GM18508 (cell line): Measurements from ENCODE around the gene PVRIG.
"Not testable (repeated sequence)": the region's sequence is repeated elsewhere in the genome, so short reads cannot be mapped to it uniquely, and the experiment has no call there.

Experiments used
- ATAC-seq: cut with Tn5 transposase; IDR thresholded peaks from one replicate; pipeline ENCODE4 v1.9.1; 2021; ENCODE audit warnings: moderate number of reproducible peaks; ENCODE audit not compliant: insufficient read depth, unreplicated experiment

PVRIG gene

DNA sequence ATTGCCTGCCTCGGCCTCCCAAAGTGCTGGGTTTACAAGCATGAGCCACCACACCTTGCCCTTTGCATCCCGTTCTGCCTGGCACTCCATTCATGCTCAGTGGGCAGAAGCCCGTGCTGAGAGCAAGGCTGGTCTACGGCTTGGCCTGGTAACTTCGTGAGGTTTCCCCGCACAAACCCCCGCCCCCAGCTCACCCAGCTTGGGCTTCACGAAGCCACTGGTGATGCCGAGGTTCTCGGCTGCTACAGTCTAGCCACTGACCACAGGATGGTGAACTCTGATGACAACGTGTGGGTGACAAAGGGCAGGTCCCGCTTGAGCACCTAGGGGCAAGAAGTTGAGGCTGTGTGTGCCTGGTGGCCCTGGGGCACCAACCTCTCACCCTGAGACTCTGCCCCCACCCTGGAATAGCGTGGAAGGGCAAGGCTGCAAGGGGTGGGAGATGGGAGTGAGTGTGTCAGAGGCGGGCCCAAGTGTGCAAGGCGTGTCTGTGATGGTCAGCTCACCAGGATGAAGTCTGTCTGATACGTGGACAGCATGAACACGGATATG, 3.7 kb downstream of the PVRIG start:
- not testable (repeated sequence) for ATAC-seq

DNA sequence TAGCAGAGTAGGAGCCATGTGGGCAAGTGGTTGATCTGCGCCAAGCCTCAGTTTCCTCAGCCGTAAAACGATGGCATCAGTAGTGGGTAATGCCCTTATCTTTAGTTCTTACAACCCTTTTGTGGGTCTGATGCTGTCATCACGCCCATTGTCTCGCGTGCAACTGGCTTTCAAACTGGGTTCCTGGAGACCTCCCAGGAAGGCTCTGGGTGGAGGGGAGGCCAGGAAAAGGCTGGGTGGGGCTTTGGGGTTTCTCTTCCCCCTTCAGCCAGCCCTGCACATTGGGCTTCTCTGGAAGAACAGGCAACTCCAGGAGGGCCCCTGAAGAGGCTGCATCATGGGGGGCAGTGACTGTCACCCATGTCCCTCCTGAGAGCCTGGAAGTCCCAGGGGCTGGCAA, 5.1 kb downstream of the PVRIG start:
- not testable (repeated sequence) for ATAC-seq

GRCh38 chr7:100234660-100235317, 15.0 kb downstream of the PVRIG start:
- ATAC-seq = not testable (repeated sequence)

GRCh38 chr7:100239975-100240374, 20.2 kb downstream of the PVRIG start:
- ATAC-seq = not testable (repeated sequence)

GRCh38 chr7:100243385-100243784, 23.6 kb downstream of the PVRIG start:
- ATAC-seq = not testable (repeated sequence)

DNA sequence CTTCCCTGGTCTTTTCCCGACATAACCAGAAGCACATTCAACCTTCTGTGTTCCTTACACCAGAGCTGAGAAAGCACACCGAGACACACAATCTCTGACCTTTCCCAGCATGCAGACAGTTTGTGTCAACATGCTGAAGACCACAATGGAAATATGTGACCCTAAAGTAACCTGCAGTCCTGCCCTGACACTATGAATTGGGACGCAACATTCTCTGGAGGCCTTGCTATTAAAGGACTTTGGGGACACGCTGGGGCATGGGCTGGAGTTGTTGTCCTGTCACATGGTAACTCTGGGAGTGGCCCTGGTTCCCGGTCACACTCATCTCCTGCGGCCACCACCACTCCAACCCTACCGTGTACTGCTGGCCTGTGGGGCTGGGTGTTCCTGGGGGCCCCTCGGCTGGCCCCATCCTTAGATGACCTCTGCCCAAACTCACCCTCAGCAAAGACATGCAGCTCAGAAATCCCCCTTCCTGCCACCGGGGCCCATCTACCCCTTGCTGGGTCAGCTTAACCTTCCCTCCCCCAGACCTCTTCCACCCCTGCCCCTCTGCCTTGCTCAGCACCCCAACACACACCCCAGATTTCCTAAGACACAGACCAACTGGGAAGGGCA, 25.3 kb downstream of the PVRIG start:
- not testable (repeated sequence) for ATAC-seq

GRCh38 chr7:100246121-100246864, 26.5 kb downstream of the PVRIG start:
- ATAC-seq = not testable (repeated sequence)

- ATAC-seq = not testable (repeated sequence)
These were observed 27.1 kb downstream of the PVRIG start for GRCh38 chr7:100246865-100247137.

DNA sequence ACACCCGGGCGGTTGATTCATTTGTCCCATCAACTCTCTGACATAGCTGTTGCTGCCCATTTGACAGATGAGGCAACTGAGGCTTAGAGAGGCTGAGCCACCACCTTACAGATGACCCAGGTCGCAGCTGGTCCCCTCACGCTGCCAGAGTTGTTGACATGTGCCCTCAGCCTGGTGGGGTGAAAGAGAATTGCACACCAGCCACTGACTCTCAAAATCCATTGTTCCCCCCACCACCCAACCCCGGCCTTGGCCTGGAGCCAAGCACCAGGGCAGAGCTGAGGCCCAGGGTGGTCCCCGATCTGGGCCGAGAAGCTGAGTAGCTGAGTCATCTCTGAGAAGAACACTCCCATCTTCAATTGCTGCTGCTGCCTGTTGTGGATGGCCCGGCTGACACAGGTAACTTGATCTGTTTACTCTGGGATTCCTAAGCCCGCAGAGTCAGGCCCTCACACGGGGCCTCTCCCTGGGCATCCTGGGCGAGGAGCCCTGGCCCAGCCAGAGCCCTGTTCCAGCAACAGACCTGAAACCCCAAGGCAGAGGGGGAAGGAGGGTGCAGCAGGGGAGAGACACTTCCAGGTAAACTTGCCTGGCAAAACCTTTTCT, 27.5 kb downstream of the PVRIG start:
- no peak for ATAC-seq

- no peak for ATAC-seq
These were observed 28.7 kb downstream of the PVRIG start for GRCh38 chr7:100248483-100248882.

GRCh38 chr7:100257017-100257416, 37.3 kb downstream of the PVRIG start:
- no peak for ATAC-seq

- ATAC-seq = not testable (repeated sequence)
These were observed 40.2 kb downstream of the PVRIG start for GRCh38 chr7:100259984-100260383.

DNA sequence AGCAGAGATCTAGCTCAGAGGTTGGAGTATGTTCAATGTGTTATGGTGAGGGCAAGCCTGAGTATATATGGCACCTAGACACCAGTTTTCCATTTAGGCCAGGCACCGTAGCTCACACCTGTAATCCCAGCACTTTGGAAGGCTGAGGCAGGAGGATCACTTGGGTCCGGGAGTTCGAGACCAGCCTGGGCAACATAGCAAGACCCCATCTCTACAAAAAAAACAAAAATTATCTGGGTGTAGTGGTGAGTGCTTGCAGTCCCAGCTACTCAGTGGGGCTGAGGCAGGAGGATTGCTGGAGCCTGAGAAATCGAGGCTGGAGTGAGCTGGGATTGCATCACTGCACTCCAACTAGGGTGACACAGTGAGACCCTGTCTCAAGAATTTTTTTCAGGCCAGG, 43.1 kb downstream of the PVRIG start:
- not testable (repeated sequence) for ATAC-seq

- ATAC-seq = not testable (repeated sequence)
These were observed 44.5 kb downstream of the PVRIG start for GRCh38 chr7:100264223-100264622.

DNA sequence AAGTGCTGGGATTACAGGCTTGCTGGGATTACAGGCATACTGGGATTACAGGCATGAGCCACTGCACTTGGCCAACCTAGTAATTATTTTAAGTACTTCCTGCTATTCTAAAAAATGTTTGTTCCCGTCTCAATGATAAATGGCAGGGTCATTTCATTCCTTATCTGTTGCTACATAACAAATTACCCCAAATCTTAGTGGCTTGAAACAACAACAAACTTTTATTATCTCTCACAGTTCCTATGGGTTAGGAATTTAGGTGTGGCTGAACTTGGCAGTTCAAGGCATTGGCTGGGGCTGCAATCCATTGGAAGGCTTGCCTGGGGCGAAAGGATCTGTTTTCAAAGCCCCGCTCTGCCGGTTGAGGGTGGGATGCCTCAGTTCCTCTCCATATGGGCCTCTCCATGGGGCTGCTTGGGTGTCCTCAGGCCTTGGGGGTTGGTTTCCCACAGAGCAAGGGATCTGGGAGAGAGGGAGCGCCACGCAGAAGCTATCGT, 45.0 kb downstream of the PVRIG start:
- not testable (repeated sequence) for ATAC-seq

DNA sequence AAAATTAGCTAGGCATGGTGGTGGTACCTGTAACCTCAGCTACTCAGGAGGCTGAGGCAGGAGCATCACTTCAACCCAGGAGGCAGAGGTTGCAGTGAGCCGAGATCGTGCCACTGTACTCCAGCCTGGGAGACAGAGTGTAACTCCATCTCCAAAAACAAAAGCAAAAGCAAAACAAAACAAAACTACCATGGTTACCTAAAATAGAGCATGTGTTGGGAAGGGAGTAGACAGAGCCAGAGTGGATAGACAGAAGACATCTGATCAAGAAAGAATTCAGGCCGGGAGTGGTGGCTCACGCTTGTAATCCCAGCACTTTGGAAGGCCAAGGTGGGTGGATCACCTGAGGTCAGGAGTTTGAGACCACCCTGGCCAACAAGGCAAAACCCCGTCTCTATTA, 46.1 kb downstream of the PVRIG start:
- ATAC-seq = not testable (repeated sequence)

DNA sequence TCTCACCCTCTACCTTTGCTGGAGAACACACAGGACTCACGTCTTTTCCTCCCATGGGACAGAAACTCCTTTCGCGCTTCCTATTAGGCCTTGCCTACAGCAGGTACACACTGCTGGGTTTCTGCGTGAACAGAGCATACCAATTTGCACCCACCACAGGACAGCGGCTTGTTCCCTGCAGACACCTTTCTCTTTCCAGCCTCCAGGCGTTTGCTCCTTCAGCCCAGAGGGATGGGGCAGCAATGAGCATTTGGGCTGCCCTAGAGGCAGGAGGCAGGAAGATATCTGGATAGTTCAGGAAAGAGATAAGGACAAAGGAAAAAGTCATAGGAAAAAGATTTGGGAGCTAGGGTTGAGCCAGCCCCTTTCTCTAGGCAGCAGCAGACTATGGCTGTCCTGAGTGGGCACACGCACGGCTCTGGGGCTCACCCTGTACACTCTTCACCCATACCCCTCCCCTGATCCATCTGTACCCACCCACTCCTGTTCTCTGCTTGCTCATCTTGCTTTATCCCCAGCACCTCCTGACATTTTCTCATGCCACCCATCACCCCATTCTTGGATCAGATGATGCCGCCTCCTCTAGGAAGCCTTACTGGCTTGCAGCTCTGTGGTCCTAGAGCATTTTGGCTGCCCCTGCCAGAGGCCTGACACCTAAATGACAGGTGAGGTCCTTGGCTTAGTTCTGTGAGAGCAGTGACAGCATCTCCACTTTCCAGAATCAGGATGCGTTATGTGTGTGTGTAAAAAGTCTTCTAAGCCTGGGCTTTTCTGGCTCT, 47.0 kb downstream of the PVRIG start:
- ATAC-seq = no peak

GRCh38 chr7:100267648-100268047, 47.9 kb downstream of the PVRIG start:
- ATAC-seq = no peak

GRCh38 chr7:100268882-100269281, 49.1 kb downstream of the PVRIG start:
- not testable (repeated sequence) for ATAC-seq
